ENCODE results near the gene MAPK8IP2. TPM values are rescaled to one million over a fixed set of nuclear protein-coding genes. Genes with fewer than 3 reads are reported as not detected.

The MAPK8IP2 gene
- total RNA-seq, 1 donor from 2014 or later = not detected

GRCh38 chr22:50572965-50573364 lies 27.6 kb upstream of the MAPK8IP2 start:
- H3K79me2 ChIP-seq (ENCODE audit: low read depth) = no peaks in the 10 kb centered on the region
- H3K9ac ChIP-seq = no peak overlapping the region
- H3K4me3 ChIP-seq = no peak overlapping the region
- no peaks in the 10 kb centered on the region for H3K4me1 Mint-ChIP-seq
- DNase-seq (ENCODE audit: low spot score) = no peak
- peaks cover 6% of the 10 kb centered on the region for H3K27me3 Mint-ChIP-seq (ENCODE audit: insufficient read depth, low read depth)
- H3K9me3 Mint-ChIP-seq = no peaks in the 10 kb centered on the region
- no peaks in the 10 kb centered on the region for H3K4me1 ChIP-seq
- H3K36me3 Mint-ChIP-seq = peaks cover 13% of the 10 kb centered on the region
- H3F3A ChIP-seq (ENCODE audit: low read depth) = no peaks in the 10 kb centered on the region
- H3K9me3 ChIP-seq (ENCODE audit: low read depth) = no peaks in the 10 kb centered on the region
- no peak overlapping the region for H3K4me3 Mint-ChIP-seq
- TF ChIP-seq EZH2 (IDR thresholded peaks at IDR 0.05) (no peak), EZH2phosphoT487 (IDR thresholded peaks at IDR 0.05) (no peak)
- TF ChIP-seq, protein P1, sequence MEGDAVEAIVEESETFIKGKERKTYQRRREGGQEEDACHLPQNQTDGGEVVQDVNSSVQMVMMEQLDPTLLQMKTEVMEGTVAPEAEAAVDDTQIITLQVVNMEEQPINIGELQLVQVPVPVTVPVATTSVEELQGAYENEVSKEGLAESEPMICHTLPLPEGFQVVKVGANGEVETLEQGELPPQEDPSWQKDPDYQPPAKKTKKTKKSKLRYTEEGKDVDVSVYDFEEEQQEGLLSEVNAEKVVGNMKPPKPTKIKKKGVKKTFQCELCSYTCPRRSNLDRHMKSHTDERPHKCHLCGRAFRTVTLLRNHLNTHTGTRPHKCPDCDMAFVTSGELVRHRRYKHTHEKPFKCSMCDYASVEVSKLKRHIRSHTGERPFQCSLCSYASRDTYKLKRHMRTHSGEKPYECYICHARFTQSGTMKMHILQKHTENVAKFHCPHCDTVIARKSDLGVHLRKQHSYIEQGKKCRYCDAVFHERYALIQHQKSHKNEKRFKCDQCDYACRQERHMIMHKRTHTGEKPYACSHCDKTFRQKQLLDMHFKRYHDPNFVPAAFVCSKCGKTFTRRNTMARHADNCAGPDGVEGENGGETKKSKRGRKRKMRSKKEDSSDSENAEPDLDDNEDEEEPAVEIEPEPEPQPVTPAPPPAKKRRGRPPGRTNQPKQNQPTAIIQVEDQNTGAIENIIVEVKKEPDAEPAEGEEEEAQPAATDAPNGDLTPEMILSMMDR (IDR thresholded peaks at IDR 0.05) = no peak
- H3K4me2 ChIP-seq = no peak overlapping the region
- H2AFZ ChIP-seq (replicated peaks) = no peak overlapping the region
- no peak overlapping the region for H3K27ac ChIP-seq
- no peaks in the 10 kb centered on the region for H4K20me1 ChIP-seq (ENCODE audit: low read depth)
- no peaks in the 10 kb centered on the region for H3K27me3 ChIP-seq
- H3K27ac Mint-ChIP-seq = no peak overlapping the region
- no peaks in the 10 kb centered on the region for H3K36me3 ChIP-seq

GRCh38 chr22:50573491-50574382 lies 26.9 kb upstream of the MAPK8IP2 start:
- Mint-ChIP-seq H3K36me3 (peaks cover 13% of the 10 kb centered on the region), H3K27ac (no peak overlapping the region), H3K4me1 (no peaks in the 10 kb centered on the region), H3K4me3 (no peak overlapping the region), H3K9me3 (no peaks in the 10 kb centered on the region), H3K27me3 (ENCODE audit: insufficient read depth, low read depth) (peaks cover 6% of the 10 kb centered on the region)
- TF ChIP-seq, protein P1 (IDR thresholded peaks at IDR 0.05) = no peak
- TF ChIP-seq EZH2 (IDR thresholded peaks at IDR 0.05) (no peak), EZH2phosphoT487 (IDR thresholded peaks at IDR 0.05) (no peak)
- Histone ChIP-seq H3K36me3 (no peaks in the 10 kb centered on the region), H3F3A (ENCODE audit: low read depth) (no peaks in the 10 kb centered on the region), H3K4me3 (no peak overlapping the region), H3K9me3 (ENCODE audit: low read depth) (no peaks in the 10 kb centered on the region), H4K20me1 (ENCODE audit: low read depth) (no peaks in the 10 kb centered on the region), H2AFZ (replicated peaks) (no peak overlapping the region), H3K27me3 (no peaks in the 10 kb centered on the region), H3K9ac (no peak overlapping the region), H3K4me1 (no peaks in the 10 kb centered on the region), H3K79me2 (ENCODE audit: low read depth) (no peaks in the 10 kb centered on the region), H3K4me2 (no peak overlapping the region), H3K27ac (no peak overlapping the region)
- DNase-seq (ENCODE audit: low spot score) = no peak

DNA sequence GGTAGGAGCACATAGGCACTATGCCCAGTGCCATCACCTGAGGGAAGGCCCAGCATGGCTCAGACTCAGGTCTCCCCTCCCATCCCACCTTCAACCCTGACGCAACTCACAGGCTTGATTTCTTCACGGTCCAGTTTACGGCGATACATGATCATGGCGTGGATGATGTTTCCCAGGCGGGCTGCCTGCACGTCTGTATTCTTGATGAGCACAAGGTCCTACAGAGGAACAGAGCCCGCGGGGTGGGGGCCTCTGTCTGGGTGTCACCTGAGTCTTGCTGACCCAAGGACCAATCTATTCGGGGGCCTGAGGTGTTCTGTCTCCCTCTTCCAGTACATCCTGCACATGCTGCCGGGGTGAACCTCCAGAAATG lies 26.2 kb upstream of the MAPK8IP2 start:
- Histone ChIP-seq H3K4me1 (no peaks in the 10 kb centered on the region), H3K4me2 (no peak overlapping the region), H3K79me2 (ENCODE audit: low read depth) (no peaks in the 10 kb centered on the region), H3K4me3 (no peak overlapping the region), H3K27ac (no peak overlapping the region), H3F3A (ENCODE audit: low read depth) (no peaks in the 10 kb centered on the region), H3K36me3 (no peaks in the 10 kb centered on the region), H2AFZ (replicated peaks) (no peak overlapping the region), H3K9me3 (ENCODE audit: low read depth) (no peaks in the 10 kb centered on the region), H4K20me1 (ENCODE audit: low read depth) (no peaks in the 10 kb centered on the region), H3K9ac (no peak overlapping the region), H3K27me3 (no peaks in the 10 kb centered on the region)
- TF ChIP-seq, protein P1 (IDR thresholded peaks at IDR 0.05) = no peak
- no peak for TF ChIP-seq EZH2 (IDR thresholded peaks at IDR 0.05)
- TF ChIP-seq EZH2phosphoT487 (IDR thresholded peaks at IDR 0.05) = no peak
- Mint-ChIP-seq H3K4me1 (no peaks in the 10 kb centered on the region), H3K9me3 (no peaks in the 10 kb centered on the region), H3K27ac (no peak overlapping the region), H3K4me3 (no peak overlapping the region), H3K36me3 (peaks cover 12% of the 10 kb centered on the region), H3K27me3 (ENCODE audit: insufficient read depth, low read depth) (peaks cover 6% of the 10 kb centered on the region)
- DNase-seq (ENCODE audit: low spot score) = no peak
